HEK293 (cell line): Measurements from ENCODE around the gene PSPC1.
"Not testable (repeated sequence)": the region's sequence is repeated elsewhere in the genome, so short reads cannot be mapped to it uniquely, and the experiment has no call there.

Source experiments
- MZF1 ChIP-seq: fragments of 450-650 bp; formaldehyde crosslinking; IDR thresholded peaks from 2 replicates; pipeline ENCODE4 v1.5.1; 2017; ENCODE audit warnings: missing biosample characterization, missing genetic modification characterization, borderline replicate concordance
- RBAK ChIP-seq: fragments of 450-650 bp; formaldehyde crosslinking; IDR thresholded peaks from 2 replicates; pipeline ENCODE4 v1.5.1; 2016; ENCODE audit warnings: missing biosample characterization, missing genetic modification characterization
- ZNF121 ChIP-seq: fragments of 450-650 bp; formaldehyde crosslinking; IDR thresholded peaks from 2 replicates; pipeline ENCODE4 v1.5.1; 2016; ENCODE audit warnings: missing biosample characterization, missing genetic modification characterization
- ZNF140 ChIP-seq: fragments of 450-650 bp; formaldehyde crosslinking; IDR thresholded peaks from 2 replicates; pipeline ENCODE4 v1.5.1; 2016; ENCODE audit warnings: missing biosample characterization, missing genetic modification characterization
- ZNF266 ChIP-seq: fragments of 450-650 bp; formaldehyde crosslinking; IDR thresholded peaks from 2 replicates; pipeline ENCODE4 v1.5.1; 2016; ENCODE audit warnings: missing biosample characterization, missing genetic modification characterization, low read depth
- ZNF274 ChIP-seq, 2 experiments: fragments of 200-500 bp in 1 of 2; fragments of 450-650 bp in 1 of 2; sonication (Bioruptor generic) in 1 of 2; formaldehyde crosslinking in 1 of 2; IDR thresholded peaks; 2 replicates each; pipeline versions ENCODE4 v1.5.1 to v1.6.1; 2014 to 2016; ENCODE audit warnings: borderline replicate concordance in 1 of 2, inconsistent platforms in 1 of 2, low read length in 1 of 2, missing biosample characterization in 1 of 2, missing genetic modification characterization in 1 of 2
- ZNF324 ChIP-seq: fragments of 450-650 bp; formaldehyde crosslinking; IDR thresholded peaks from 2 replicates; pipeline ENCODE4 v1.5.1; 2016; ENCODE audit warnings: missing biosample characterization, missing genetic modification characterization
- ZNF510 ChIP-seq: fragments of 450-650 bp; formaldehyde crosslinking; IDR thresholded peaks from 2 replicates; pipeline ENCODE4 v1.5.1; 2018; ENCODE audit warnings: mild to moderate bottlenecking, missing genetic modification characterization, missing biosample characterization; ENCODE audit not compliant: insufficient replicate concordance
- ZNF530 ChIP-seq: fragments of 450-650 bp; formaldehyde crosslinking; IDR thresholded peaks from 2 replicates; pipeline ENCODE4 v1.5.1; 2016; ENCODE audit warnings: low read depth, missing biosample characterization, missing genetic modification characterization
- ZNF560 ChIP-seq: fragments of 450-650 bp; formaldehyde crosslinking; IDR thresholded peaks from 2 replicates; pipeline ENCODE4 v1.5.1; 2017; ENCODE audit warnings: missing biosample characterization, missing genetic modification characterization, borderline replicate concordance
- TF ChIP-seq, protein P1 (sequence below): fragments of 450-650 bp; formaldehyde crosslinking; IDR thresholded peaks from 2 replicates; pipeline ENCODE4 v1.5.1; 2016; ENCODE audit warnings: missing biosample characterization, missing genetic modification characterization

GRCh38 chr13:19709039-19709438, 73.7 kb downstream of the PSPC1 start:
- TF ChIP-seq, protein P1, sequence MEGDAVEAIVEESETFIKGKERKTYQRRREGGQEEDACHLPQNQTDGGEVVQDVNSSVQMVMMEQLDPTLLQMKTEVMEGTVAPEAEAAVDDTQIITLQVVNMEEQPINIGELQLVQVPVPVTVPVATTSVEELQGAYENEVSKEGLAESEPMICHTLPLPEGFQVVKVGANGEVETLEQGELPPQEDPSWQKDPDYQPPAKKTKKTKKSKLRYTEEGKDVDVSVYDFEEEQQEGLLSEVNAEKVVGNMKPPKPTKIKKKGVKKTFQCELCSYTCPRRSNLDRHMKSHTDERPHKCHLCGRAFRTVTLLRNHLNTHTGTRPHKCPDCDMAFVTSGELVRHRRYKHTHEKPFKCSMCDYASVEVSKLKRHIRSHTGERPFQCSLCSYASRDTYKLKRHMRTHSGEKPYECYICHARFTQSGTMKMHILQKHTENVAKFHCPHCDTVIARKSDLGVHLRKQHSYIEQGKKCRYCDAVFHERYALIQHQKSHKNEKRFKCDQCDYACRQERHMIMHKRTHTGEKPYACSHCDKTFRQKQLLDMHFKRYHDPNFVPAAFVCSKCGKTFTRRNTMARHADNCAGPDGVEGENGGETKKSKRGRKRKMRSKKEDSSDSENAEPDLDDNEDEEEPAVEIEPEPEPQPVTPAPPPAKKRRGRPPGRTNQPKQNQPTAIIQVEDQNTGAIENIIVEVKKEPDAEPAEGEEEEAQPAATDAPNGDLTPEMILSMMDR (tag by site-specific recombination), result not testable (repeated sequence)
- not testable (repeated sequence) for TF ChIP-seq ZNF324; MZF1 (tag by site-specific recombination); ZNF121 (tag by site-specific recombination); ZNF530; ZNF274 (IDR thresholded peaks at IDR 0.05; ENCODE audit: low read length); ZNF274 (tag by site-specific recombination; IDR thresholded peaks at IDR 0.05; ENCODE audit: borderline replicate concordance); ZNF140 (tag by site-specific recombination); RBAK (tag by site-specific recombination); ZNF266; ZNF510 (tag by site-specific recombination); ZNF560 (tag by site-specific recombination)
